IMR-90 (cell line): ENCODE results near the gene PEX5L. TPM values are rescaled to one million over a fixed set of nuclear protein-coding genes. Genes with fewer than 3 reads are reported as not detected.

ENCODE experiments used
- ATAC-seq: fragments of 200-7000 bp; cut with Tn5 transposase; 2 replicates; pipeline ENCODE4 v1.9.1; 2020; ENCODE audit warnings: low read depth, mild to moderate bottlenecking, moderate library complexity
- BruUV-seq: library from RNA; stranded (reverse); fragments of 400-500 nt; replicated peaks from 2 replicates; lab custom pipeline; 2021; lab: Mats Ljungman, UMichigan
- CTCF ChIA-PET: fragments of 300-600 bp; formaldehyde crosslinking; extraction: SDS; loops from one replicate; lab custom pipeline; 2021; ENCODE audit warnings: antibody characterized with exemption; lab: Yijun Ruan, JAX
- POLR2A ChIA-PET: fragments of 300-600 bp; sonication (Branson Sonifier 250); formaldehyde crosslinking; loops from one replicate; lab custom pipeline; 2022; ENCODE audit warnings: antibody characterized with exemption; ENCODE audit not compliant: unreplicated experiment; lab: Charles Lee
- DNase-seq: peaks from one replicate; pipeline ENCODE4 v3.0.0; 2013
- H2AFZ ChIP-seq: replicated peaks from 2 replicates; pipeline ENCODE3; 2013; ENCODE audit warnings: low read length, mild to moderate bottlenecking; ENCODE audit not compliant: poor library complexity
- H2AK5ac ChIP-seq: 2 replicates; pipeline ENCODE4 v1.6.1; 2013; ENCODE audit warnings: low read depth, low read length, inconsistent platforms
- H2AK9ac ChIP-seq: replicated peaks from 2 replicates; pipeline ENCODE3; 2013; ENCODE audit warnings: mild to moderate bottlenecking, low read depth, low read length, moderate library complexity; ENCODE audit not compliant: poor library complexity
- H2BK120ac ChIP-seq: 2 replicates; pipeline ENCODE4 v1.6.1; 2013; ENCODE audit warnings: low read depth, low read length, inconsistent platforms
- H2BK15ac ChIP-seq: 3 replicates; pipeline ENCODE4 v1.6.1; 2013; ENCODE audit warnings: low read depth, low read length, inconsistent platforms
- H2BK20ac ChIP-seq: 2 replicates; pipeline ENCODE4 v1.6.1; 2013; ENCODE audit warnings: low read depth, mild to moderate bottlenecking, inconsistent platforms, low read length, moderate library complexity
- H2BK5ac ChIP-seq: 2 replicates; pipeline ENCODE4 v1.6.1; 2013; ENCODE audit warnings: mild to moderate bottlenecking, low read depth, low read length, inconsistent platforms; ENCODE audit not compliant: poor library complexity, severe bottlenecking
- H3K14ac ChIP-seq: replicated peaks from 2 replicates; pipeline ENCODE4 v1.6.1; 2013; ENCODE audit warnings: low read depth, low read length, inconsistent platforms
- H3K18ac ChIP-seq: 2 replicates; pipeline ENCODE4 v1.6.1; 2013; ENCODE audit warnings: low read depth, low read length, control low read depth
- H3K23ac ChIP-seq: 2 replicates; pipeline ENCODE4 v1.6.1; 2013; ENCODE audit warnings: low read depth, low read length, inconsistent platforms
- H3K27ac ChIP-seq: 2 replicates; pipeline ENCODE4 v1.5.1; 2013; ENCODE audit warnings: mild to moderate bottlenecking, control low read depth, low read length; ENCODE audit not compliant: insufficient read depth
- H3K27me3 ChIP-seq: 2 replicates; pipeline ENCODE4 v1.6.1; 2013; ENCODE audit warnings: low read length; ENCODE audit not compliant: control insufficient read depth, insufficient read depth
- H3K36me3 ChIP-seq: 2 replicates; pipeline ENCODE4 v1.6.1; 2013; ENCODE audit warnings: low read length, mixed read lengths; ENCODE audit not compliant: control insufficient read depth, insufficient read depth
- H3K4ac ChIP-seq: 2 replicates; pipeline ENCODE4 v1.6.1; 2013; ENCODE audit warnings: low read depth, low read length, inconsistent platforms
- H3K4me1 ChIP-seq: 2 replicates; pipeline ENCODE4 v1.6.1; 2013; ENCODE audit warnings: low read length, mixed read lengths; ENCODE audit not compliant: control insufficient read depth, insufficient read depth
- H3K4me2 ChIP-seq: 2 replicates; pipeline ENCODE4 v1.6.1; 2013; ENCODE audit warnings: low read depth, mild to moderate bottlenecking, control low read depth, low read length, moderate library complexity
- H3K4me3 ChIP-seq: 2 replicates; pipeline ENCODE4 v1.5.1; 2013; ENCODE audit warnings: low read depth, mild to moderate bottlenecking, control low read depth, low read length, moderate library complexity; ENCODE audit not compliant: insufficient read depth
- H3K56ac ChIP-seq: 2 replicates; pipeline ENCODE4 v1.6.1; 2013; ENCODE audit warnings: low read length, inconsistent platforms; ENCODE audit not compliant: insufficient read depth; ENCODE audit errors: extremely low read depth
- H3K79me1 ChIP-seq, 2 experiments: 2 replicates each; pipeline ENCODE4 v1.6.1; 2013; ENCODE audit warnings: low read length in 2 of 2, inconsistent platforms in 1 of 2, low read depth in 1 of 2
- H3K9ac ChIP-seq: 2 replicates; pipeline ENCODE4 v1.6.1; 2013; ENCODE audit warnings: low read depth, low read length, control low read depth
- H3K9me1 ChIP-seq: 2 replicates; pipeline ENCODE4 v1.6.1; 2013; ENCODE audit warnings: low read length, inconsistent platforms; ENCODE audit not compliant: insufficient read depth
- H3K9me3 ChIP-seq: 2 replicates; pipeline ENCODE4 v1.6.1; 2013; ENCODE audit warnings: low read length; ENCODE audit not compliant: control insufficient read depth, insufficient read depth
- H4K20me1 ChIP-seq: 2 replicates; pipeline ENCODE4 v1.6.1; 2013; ENCODE audit warnings: low read length, inconsistent platforms; ENCODE audit not compliant: insufficient read depth
- H4K5ac ChIP-seq: 2 replicates; pipeline ENCODE4 v1.6.1; 2013; ENCODE audit warnings: mild to moderate bottlenecking, low read depth, low read length, control low read depth
- H4K8ac ChIP-seq, 2 experiments: 2 replicates each; pipeline ENCODE4 v1.6.1; 2013; ENCODE audit warnings: low read depth in 2 of 2, low read length in 2 of 2, control low read depth in 1 of 2, inconsistent platforms in 1 of 2
- H4K91ac ChIP-seq: 2 replicates; pipeline ENCODE4 v1.6.1; 2013; ENCODE audit warnings: low read depth, low read length, inconsistent platforms; ENCODE audit not compliant: insufficient read depth
- CEBPB ChIP-seq: IDR thresholded peaks from 2 replicates; pipeline ENCODE4 v1.6.1; 2012; ENCODE audit warnings: low read depth, low read length, improper control_type of control experiment
- CHD1 ChIP-seq: IDR thresholded peaks from 2 replicates; pipeline ENCODE4 v1.6.1; 2012; ENCODE audit warnings: low read depth, low read length, improper control_type of control experiment
- FOS ChIP-seq: fragments of 150-350 bp; IDR thresholded peaks from 2 replicates; pipeline ENCODE4 v1.6.1; 2016; ENCODE audit warnings: low read depth, low read length
- MAFK ChIP-seq: IDR thresholded peaks from 2 replicates; pipeline ENCODE4 v1.6.1; 2012; ENCODE audit warnings: low read depth, low read length, improper control_type of control experiment
- MAZ ChIP-seq: IDR thresholded peaks from 2 replicates; pipeline ENCODE4 v1.6.1; 2012; ENCODE audit warnings: low read depth, mild to moderate bottlenecking, low read length, improper control_type of control experiment, moderate library complexity, borderline replicate concordance
- NFE2L2 ChIP-seq: fragments of 150-350 bp; IDR thresholded peaks from 2 replicates; pipeline ENCODE4 v1.6.1; 2016; ENCODE audit warnings: low read depth, mild to moderate bottlenecking, low read length
- RAD21 ChIP-seq: IDR thresholded peaks from 2 replicates; pipeline ENCODE4 v1.6.1; 2012; ENCODE audit warnings: low read length, improper control_type of control experiment
- RCOR1 ChIP-seq: IDR thresholded peaks from 2 replicates; pipeline ENCODE4 v1.6.1; 2012; ENCODE audit warnings: mild to moderate bottlenecking, low read length, improper control_type of control experiment; ENCODE audit not compliant: insufficient replicate concordance
- RFX5 ChIP-seq: IDR thresholded peaks from 2 replicates; pipeline ENCODE4 v1.8.0; 2012; ENCODE audit warnings: low read depth, mild to moderate bottlenecking, low read length, moderate library complexity
- SMC3 ChIP-seq: fragments of 150-350 bp; IDR thresholded peaks from 2 replicates; pipeline ENCODE4 v1.6.1; 2016; ENCODE audit warnings: low read depth, mild to moderate bottlenecking, antibody characterized with exemption, low read length, moderate library complexity
- WGBS, 2 experiments: methylation state at CpG; one replicate each; pipeline versions ENCODE4 v1.1.5 to v1.1.7; 2013; ENCODE audit warnings: missing lambda C conversion rate in 2 of 2; ENCODE audit not compliant: insufficient read length in 1 of 2; ENCODE audit errors: extremely low coverage in 2 of 2; 5-methylcytosine and 5-hydroxymethylcytosine counted together
- dilution Hi-C: fragments of 300-500 bp; cut with HindIII; formaldehyde crosslinking; loops from one replicate; pipeline ENCODE4 v1.14.3; 2018; ENCODE audit warnings: low sequenced_read_pairs; ENCODE audit not compliant: unreplicated experiment
- in situ Hi-C: fragments of 300-500 bp; cut with MboI; formaldehyde crosslinking; loops from 3 replicates; pipeline ENCODE4 v1.14.3; 2019; ENCODE audit warnings: low sequenced_read_pairs, inconsistent platforms, mixed read lengths
- intact Hi-C: fragments of 100-400 bp; cut with micrococcal nuclease; formaldehyde crosslinking; loops from 2 replicates; pipeline ENCODE4 v1.10.0; 2022
- polyA plus RNA-seq, 3 experiments: library from polyadenylated mRNA; depleted of rRNA; stranded (reverse); fragments of >200 nt; gene quantifications; 2 replicates each; pipeline ENCODE4 v1.2.3, GENCODE V29; 2012; ENCODE audit warnings: low replicate concordance in 1 of 3
- total RNA-seq: library from RNA; depleted of rRNA; stranded (reverse); fragments of >200 nt; gene quantifications from 2 replicates; pipeline ENCODE4 v1.2.3, GENCODE V29; 2012
- TF ChIP-seq, protein P1 (sequence below): conservative IDR thresholded peaks from 2 replicates; pipeline ENCODE4 v1.5.1; 2012; ENCODE audit warnings: mild to moderate bottlenecking, low read depth, low read length, improper control_type of control experiment
- TF ChIP-seq, protein P2 (sequence below): fragments of 150-350 bp; IDR thresholded peaks from 2 replicates; pipeline ENCODE4 v1.6.1; 2017; ENCODE audit warnings: mild to moderate bottlenecking, antibody characterized with exemption, low read length, low read depth

PEX5L gene
- total and polyA plus RNA-seq, 2 of the 4 experiments (the other 2 are of a cell fraction) = not detected

DNA sequence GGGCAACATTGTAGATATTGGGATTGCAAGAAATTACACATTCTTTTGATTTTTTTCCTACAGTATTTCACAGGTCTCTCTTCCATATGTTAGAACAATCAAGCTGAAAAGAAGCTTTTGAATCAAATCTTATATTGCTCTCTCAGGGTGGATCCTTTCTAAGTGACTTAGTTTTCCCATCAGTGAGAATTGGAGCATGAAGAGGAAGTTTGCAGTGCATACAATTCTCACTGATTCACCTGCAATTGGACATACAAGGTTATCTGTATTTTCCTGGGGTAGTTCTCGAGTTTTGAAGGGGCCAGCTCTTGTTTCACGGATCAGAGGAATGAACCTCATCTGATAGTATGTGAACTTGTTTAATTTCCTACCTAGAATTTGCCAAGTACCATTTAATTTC, 150.8 kb downstream of the PEX5L start:
- H2BK5ac ChIP-seq = no peak overlapping the region
- H3K27ac ChIP-seq = no peak overlapping the region
- H3K14ac ChIP-seq = no peak overlapping the region
- no peak overlapping the region for H2BK20ac ChIP-seq
- no peak overlapping the region for H2BK15ac ChIP-seq
- intact Hi-C loops (no loop called here), dilution Hi-C loops (no loop called here), in situ Hi-C loops (no loop called here)
- CTCF ChIA-PET = interaction anchor here (1.1 kb wide), 1 partner anchor 11 kb away, joined by 3 read pairs; no protein-coding TSS in a partner anchor
- no peak overlapping the region for H3K18ac ChIP-seq
- no peak overlapping the region for H2AFZ ChIP-seq
- no peak overlapping the region for H3K23ac ChIP-seq
- ATAC-seq (no peak), DNase-seq (no peak)
- BruUV-seq = no TSS peak
- H3K4me3 ChIP-seq = no peak overlapping the region
- H3K9me3 ChIP-seq = no peaks in the 10 kb centered on the region
- H3K36me3 ChIP-seq = no peaks in the 10 kb centered on the region
- H2BK120ac ChIP-seq = no peak overlapping the region
- H3K79me1 ChIP-seq = no peaks in the 10 kb centered on the region
- no peak overlapping the region for H3K9ac ChIP-seq
- H3K56ac ChIP-seq = no peak overlapping the region
- H3K4me2 ChIP-seq = no peak overlapping the region
- H2AK9ac ChIP-seq = no peak overlapping the region
- no peaks in the 10 kb centered on the region for H4K20me1 ChIP-seq
- POLR2A ChIA-PET = no interaction called here
- no peak overlapping the region for H4K91ac ChIP-seq
- TF ChIP-seq MAZ = no peak
- TF ChIP-seq SMC3 = no peak
- TF ChIP-seq CEBPB = no peak
- TF ChIP-seq CHD1 = no peak
- no peak for TF ChIP-seq RCOR1
- TF ChIP-seq, protein P1, sequence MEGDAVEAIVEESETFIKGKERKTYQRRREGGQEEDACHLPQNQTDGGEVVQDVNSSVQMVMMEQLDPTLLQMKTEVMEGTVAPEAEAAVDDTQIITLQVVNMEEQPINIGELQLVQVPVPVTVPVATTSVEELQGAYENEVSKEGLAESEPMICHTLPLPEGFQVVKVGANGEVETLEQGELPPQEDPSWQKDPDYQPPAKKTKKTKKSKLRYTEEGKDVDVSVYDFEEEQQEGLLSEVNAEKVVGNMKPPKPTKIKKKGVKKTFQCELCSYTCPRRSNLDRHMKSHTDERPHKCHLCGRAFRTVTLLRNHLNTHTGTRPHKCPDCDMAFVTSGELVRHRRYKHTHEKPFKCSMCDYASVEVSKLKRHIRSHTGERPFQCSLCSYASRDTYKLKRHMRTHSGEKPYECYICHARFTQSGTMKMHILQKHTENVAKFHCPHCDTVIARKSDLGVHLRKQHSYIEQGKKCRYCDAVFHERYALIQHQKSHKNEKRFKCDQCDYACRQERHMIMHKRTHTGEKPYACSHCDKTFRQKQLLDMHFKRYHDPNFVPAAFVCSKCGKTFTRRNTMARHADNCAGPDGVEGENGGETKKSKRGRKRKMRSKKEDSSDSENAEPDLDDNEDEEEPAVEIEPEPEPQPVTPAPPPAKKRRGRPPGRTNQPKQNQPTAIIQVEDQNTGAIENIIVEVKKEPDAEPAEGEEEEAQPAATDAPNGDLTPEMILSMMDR = no peak
- TF ChIP-seq NFE2L2 = no peak
- TF ChIP-seq, protein P2, sequence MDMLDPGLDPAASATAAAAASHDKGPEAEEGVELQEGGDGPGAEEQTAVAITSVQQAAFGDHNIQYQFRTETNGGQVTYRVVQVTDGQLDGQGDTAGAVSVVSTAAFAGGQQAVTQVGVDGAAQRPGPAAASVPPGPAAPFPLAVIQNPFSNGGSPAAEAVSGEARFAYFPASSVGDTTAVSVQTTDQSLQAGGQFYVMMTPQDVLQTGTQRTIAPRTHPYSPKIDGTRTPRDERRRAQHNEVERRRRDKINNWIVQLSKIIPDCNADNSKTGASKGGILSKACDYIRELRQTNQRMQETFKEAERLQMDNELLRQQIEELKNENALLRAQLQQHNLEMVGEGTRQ = no peak
- TF ChIP-seq FOS = no peak
- TF ChIP-seq RFX5 = no peak
- TF ChIP-seq RAD21 = no peak
- TF ChIP-seq MAFK = no peak
- H3K4ac ChIP-seq = no peak overlapping the region
- H3K27me3 ChIP-seq = no peaks in the 10 kb centered on the region; the same call in 1 of the 2 replicates
- H4K5ac ChIP-seq = no peak overlapping the region
- H2AK5ac ChIP-seq = no peak overlapping the region
- no peaks in the 10 kb centered on the region for H3K4me1 ChIP-seq
- WGBS, 2 experiments = no CpG with 5 or more reads among the region's 2 CpGs
- H3K9me1 ChIP-seq = no peaks in the 10 kb centered on the region
- H4K8ac ChIP-seq = no peak overlapping the region
